Measurements from ENCODE around the gene SYNGR3.

SYNGR3 gene

GRCh38 chr16:1976951-1977874 lies 12.6 kb upstream of the SYNGR3 start:
- no peak for DNase-seq (ENCODE audit: low spot score)

GRCh38 chr16:1977875-1978268 lies 11.9 kb upstream of the SYNGR3 start:
- DNase-seq (ENCODE audit: low spot score) = no peak

- no peak for DNase-seq (ENCODE audit: low spot score)
These were observed 11.2 kb upstream of the SYNGR3 start for GRCh38 chr16:1978476-1979120.

- no peak for DNase-seq (ENCODE audit: low spot score)
These were observed 10.3 kb upstream of the SYNGR3 start for GRCh38 chr16:1979271-1980029.

GRCh38 chr16:1980030-1980769 lies 9.6 kb upstream of the SYNGR3 start:
- no peak for DNase-seq (ENCODE audit: low spot score)

GRCh38 chr16:1980770-1981087 lies 9.0 kb upstream of the SYNGR3 start:
- DNase-seq (ENCODE audit: low spot score) = no peak

- no peak for DNase-seq (ENCODE audit: low spot score)
These were observed 8.4 kb upstream of the SYNGR3 start, which contains the start of gene NOXO1 for GRCh38 chr16:1981398-1981836. NOXO1 (minus strand) TSS chr16:1981469; CDS start chr16:1981179, 290 bp downstream.

GRCh38 chr16:1982013-1982433 lies 7.7 kb upstream of the SYNGR3 start:
- no peak for DNase-seq (ENCODE audit: low spot score)

GRCh38 chr16:1982991-1983543 lies 6.7 kb upstream of the SYNGR3 start:
- no peak for DNase-seq (ENCODE audit: low spot score)

- peak; percentile 88 for DNase-seq (ENCODE audit: low spot score)
These were observed 6.0 kb upstream of the SYNGR3 start, which contains the start of gene GFER for GRCh38 chr16:1983544-1984346. GFER (plus strand) TSS chr16:1984193; CDS start chr16:1984219, 26 bp downstream.

GRCh38 chr16:1984347-1985225 lies 5.2 kb upstream of the SYNGR3 start:
- DNase-seq (ENCODE audit: low spot score) = no peak

GRCh38 chr16:1985466-1986150 lies 4.2 kb upstream of the SYNGR3 start:
- DNase-seq (ENCODE audit: low spot score) = no peak

- no peak for DNase-seq (ENCODE audit: low spot score)
These were observed 2.6 kb upstream of the SYNGR3 start for GRCh38 chr16:1987198-1987597.

GRCh38 chr16:1990101-1990350 lies 256 bp downstream of the SYNGR3 start:
- DNase-seq (ENCODE audit: low spot score) = no peak

- DNase-seq (ENCODE audit: low spot score) = peak; percentile 48
These were observed 773 bp downstream of the SYNGR3 start for GRCh38 chr16:1990351-1991134.

GRCh38 chr16:1991135-1991551 lies 1.4 kb downstream of the SYNGR3 start:
- peak; percentile 82 for DNase-seq (ENCODE audit: low spot score)

- DNase-seq (ENCODE audit: low spot score) = no peak
These were observed 1.8 kb downstream of the SYNGR3 start for GRCh38 chr16:1991588-1991947.

- peak; percentile 98 for DNase-seq (ENCODE audit: low spot score)
These were observed 2.4 kb downstream of the SYNGR3 start for GRCh38 chr16:1991948-1992703.
